ENCODE results near the gene TNRC6A. TPM values are rescaled to one million over a fixed set of nuclear protein-coding genes. Genes with fewer than 3 reads are reported as not detected.

Gene TNRC6A
- total and polyA plus RNA-seq, 4 donors, result 10.3 to 93.0 (median 29.8) TPM

DNA sequence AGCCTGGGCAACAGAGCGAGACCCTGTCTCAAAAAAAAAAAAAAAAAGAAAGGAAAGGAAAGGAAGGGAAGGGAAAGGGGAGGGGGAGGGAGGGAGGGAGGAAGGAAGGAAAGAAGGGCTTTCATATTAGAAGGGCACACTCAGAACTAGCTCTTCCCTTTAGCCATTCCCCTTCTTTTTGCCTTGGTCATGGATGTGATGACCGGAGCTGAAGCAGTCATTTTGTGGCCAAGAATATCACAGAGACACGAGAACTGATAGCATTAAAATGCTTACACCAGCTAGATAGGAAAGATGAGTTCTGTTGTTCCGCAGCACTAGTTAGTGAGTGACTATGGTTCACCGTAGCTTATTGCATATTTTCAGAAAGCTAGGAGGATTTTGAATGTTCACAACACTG, 32.8 kb upstream of the TNRC6A start:
- TF ChIP-seq, protein P1, sequence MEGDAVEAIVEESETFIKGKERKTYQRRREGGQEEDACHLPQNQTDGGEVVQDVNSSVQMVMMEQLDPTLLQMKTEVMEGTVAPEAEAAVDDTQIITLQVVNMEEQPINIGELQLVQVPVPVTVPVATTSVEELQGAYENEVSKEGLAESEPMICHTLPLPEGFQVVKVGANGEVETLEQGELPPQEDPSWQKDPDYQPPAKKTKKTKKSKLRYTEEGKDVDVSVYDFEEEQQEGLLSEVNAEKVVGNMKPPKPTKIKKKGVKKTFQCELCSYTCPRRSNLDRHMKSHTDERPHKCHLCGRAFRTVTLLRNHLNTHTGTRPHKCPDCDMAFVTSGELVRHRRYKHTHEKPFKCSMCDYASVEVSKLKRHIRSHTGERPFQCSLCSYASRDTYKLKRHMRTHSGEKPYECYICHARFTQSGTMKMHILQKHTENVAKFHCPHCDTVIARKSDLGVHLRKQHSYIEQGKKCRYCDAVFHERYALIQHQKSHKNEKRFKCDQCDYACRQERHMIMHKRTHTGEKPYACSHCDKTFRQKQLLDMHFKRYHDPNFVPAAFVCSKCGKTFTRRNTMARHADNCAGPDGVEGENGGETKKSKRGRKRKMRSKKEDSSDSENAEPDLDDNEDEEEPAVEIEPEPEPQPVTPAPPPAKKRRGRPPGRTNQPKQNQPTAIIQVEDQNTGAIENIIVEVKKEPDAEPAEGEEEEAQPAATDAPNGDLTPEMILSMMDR (IDR thresholded peaks at IDR 0.05; ENCODE audit: control extremely low read depth, extremely low read depth), result no peak
- H3K27ac ChIP-seq (ENCODE audit: low read depth in 1 of 2, low read length in 1 of 2), result no peak overlapping the region
- 68 to 79% methylated on average over 5 of the region's 5 CpGs for WGBS, 2 donors
- no peak for ATAC-seq (ENCODE audit: insufficient read depth, low FRiP score)
- H3K4me3 ChIP-seq, result no peak overlapping the region
- no peaks in the 10 kb centered on the region for H3K36me3 ChIP-seq (ENCODE audit: control insufficient read depth in 4 of 4, insufficient read depth in 4 of 4, low read length in 4 of 4)
- no peaks in the 10 kb centered on the region for H3K27me3 ChIP-seq (ENCODE audit: control insufficient read depth in 3 of 3, insufficient read depth in 3 of 3, low read length in 2 of 3)
- H3K9ac ChIP-seq (ENCODE audit: insufficient read depth in 1 of 2, low read length in 2 of 2), result no peak overlapping the region
- no peaks in the 10 kb centered on the region for H3K9me3 ChIP-seq (ENCODE audit: control insufficient read depth in 4 of 4, insufficient read depth in 3 of 4, low read length in 3 of 4)
- no peak for DNase-seq
- no peaks in the 10 kb centered on the region for H3K4me1 ChIP-seq (ENCODE audit: control insufficient read depth in 5 of 5, insufficient read depth in 5 of 5, low read length in 5 of 5)

DNA sequence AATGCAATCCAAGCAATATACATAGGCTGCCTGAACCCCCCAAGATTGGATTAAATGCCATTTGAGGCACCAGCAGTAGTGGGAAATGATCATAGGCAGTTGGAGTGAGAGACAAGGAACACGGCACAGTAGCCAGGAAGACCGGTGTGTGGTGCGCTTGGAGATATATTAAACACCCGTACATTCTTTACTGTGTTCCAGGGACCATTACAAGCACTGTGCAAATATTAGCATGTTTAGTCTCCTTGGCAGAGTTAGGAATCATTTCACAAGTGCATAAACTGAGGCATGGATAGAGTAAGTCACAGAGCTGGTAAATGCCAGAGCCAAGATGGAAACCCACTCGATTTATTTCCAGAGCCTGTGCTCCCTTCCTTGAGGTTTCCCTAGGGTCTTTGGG, 31.1 kb upstream of the TNRC6A start:
- H3K4me1 ChIP-seq (ENCODE audit: control insufficient read depth in 5 of 5, insufficient read depth in 5 of 5, low read length in 5 of 5), result no peaks in the 10 kb centered on the region
- ATAC-seq (ENCODE audit: insufficient read depth, low FRiP score) (no peak), DNase-seq (no peak)
- H3K9me3 ChIP-seq (ENCODE audit: control insufficient read depth in 4 of 4, insufficient read depth in 3 of 4, low read length in 3 of 4), result no peaks in the 10 kb centered on the region
- no peaks in the 10 kb centered on the region for H3K27me3 ChIP-seq (ENCODE audit: control insufficient read depth in 3 of 3, insufficient read depth in 3 of 3, low read length in 2 of 3)
- 71 to 90% methylated on average over 5 of the region's 5 CpGs for WGBS, 2 donors
- no peak overlapping the region for H3K9ac ChIP-seq (ENCODE audit: insufficient read depth in 1 of 2, low read length in 2 of 2)
- TF ChIP-seq, protein P1 (IDR thresholded peaks at IDR 0.05; ENCODE audit: control extremely low read depth, extremely low read depth), result no peak
- no peak overlapping the region for H3K27ac ChIP-seq (ENCODE audit: low read depth in 1 of 2, low read length in 1 of 2)
- H3K4me3 ChIP-seq, result no peak overlapping the region
- H3K36me3 ChIP-seq (ENCODE audit: control insufficient read depth in 4 of 4, insufficient read depth in 4 of 4, low read length in 4 of 4), result no peaks in the 10 kb centered on the region

DNA sequence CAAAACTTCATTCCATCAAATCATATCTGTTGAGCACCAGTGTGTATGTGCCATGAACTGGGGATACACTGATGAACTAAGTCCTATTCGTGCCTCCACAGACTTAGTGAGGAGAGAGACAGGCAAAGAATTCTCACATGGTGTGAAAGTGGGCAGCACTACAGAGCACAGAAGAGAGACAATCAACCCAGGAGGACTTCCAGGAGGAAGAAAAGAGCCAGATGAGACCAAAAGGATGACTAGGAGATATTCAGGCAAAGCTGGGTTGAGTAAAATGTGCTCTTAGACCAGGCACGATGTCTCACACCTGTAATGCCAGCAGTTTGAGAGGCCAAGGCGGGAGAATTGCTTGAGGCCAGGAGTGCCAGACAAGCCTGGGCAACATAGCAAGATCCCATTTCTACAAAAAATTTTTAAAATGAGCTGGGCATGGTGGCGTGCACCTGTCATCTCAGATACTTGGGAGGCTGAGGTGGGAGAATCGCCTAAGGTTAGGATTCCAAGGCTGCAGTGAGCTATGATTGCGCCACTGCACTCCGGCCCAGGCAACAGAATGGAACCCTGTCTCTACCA, 30.2 kb upstream of the TNRC6A start:
- 91 to 96% methylated on average over 7 of the region's 7 CpGs for WGBS, 2 donors
- Histone ChIP-seq H3K27ac (ENCODE audit: low read depth in 1 of 2, low read length in 1 of 2) (no peak overlapping the region), H3K27me3 (ENCODE audit: control insufficient read depth in 3 of 3, insufficient read depth in 3 of 3, low read length in 2 of 3) (no peaks in the 10 kb centered on the region), H3K9me3 (ENCODE audit: control insufficient read depth in 4 of 4, insufficient read depth in 3 of 4, low read length in 3 of 4) (no peaks in the 10 kb centered on the region), H3K36me3 (ENCODE audit: control insufficient read depth in 4 of 4, insufficient read depth in 4 of 4, low read length in 4 of 4) (no peaks in the 10 kb centered on the region), H3K9ac (ENCODE audit: insufficient read depth in 1 of 2, low read length in 2 of 2) (no peak overlapping the region), H3K4me1 (ENCODE audit: control insufficient read depth in 5 of 5, insufficient read depth in 5 of 5, low read length in 5 of 5) (no peaks in the 10 kb centered on the region), H3K4me3 (no peak overlapping the region)
- ATAC-seq (ENCODE audit: insufficient read depth, low FRiP score) (no peak), DNase-seq (no peak)
- TF ChIP-seq, protein P1 (IDR thresholded peaks at IDR 0.05; ENCODE audit: control extremely low read depth, extremely low read depth), result no peak

Measured in lung (tissue), 12 donors.